ES-I3 (cell line): ENCODE measurements around the gene PTPN2.
A peak's percentile ranks its signal among the peaks of the same experiment; 100 is the strongest.
"Not testable (repeated sequence)": the region's sequence is repeated elsewhere in the genome, so short reads cannot be mapped to it uniquely, and the experiment has no call there.

ENCODE experiments used
- H3K36me3 ChIP-seq: 2 replicates; pipeline ENCODE4 v1.6.1; 2013; ENCODE audit warnings: mild to moderate bottlenecking, low read length, control low read depth, moderate library complexity; ENCODE audit not compliant: insufficient read depth
- H3K4me1 ChIP-seq: 2 replicates; pipeline ENCODE4 v1.6.1; 2013; ENCODE audit warnings: mild to moderate bottlenecking, control low read depth, low read length; ENCODE audit not compliant: insufficient read depth
- H3K9ac ChIP-seq: 2 replicates; pipeline ENCODE4 v1.6.1; 2013; ENCODE audit warnings: low read depth, mild to moderate bottlenecking, low read length, moderate library complexity
- H3K9me3 ChIP-seq: 2 replicates; pipeline ENCODE4 v1.6.1; 2013; ENCODE audit warnings: mild to moderate bottlenecking, low read length, moderate library complexity; ENCODE audit not compliant: control insufficient read depth, insufficient read depth

Gene PTPN2

GRCh38 chr18:12906773-12907172, 22.7 kb upstream of the PTPN2 start:
- no peaks in the 10 kb centered on the region for H3K9me3 ChIP-seq
- no peak overlapping the region for H3K9ac ChIP-seq
- no peaks in the 10 kb centered on the region for H3K4me1 ChIP-seq
- no peaks in the 10 kb centered on the region for H3K36me3 ChIP-seq

- no peak overlapping the region for H3K9ac ChIP-seq
- no peaks in the 10 kb centered on the region for H3K9me3 ChIP-seq
- H3K4me1 ChIP-seq: no peaks in the 10 kb centered on the region
- H3K36me3 ChIP-seq: no peaks in the 10 kb centered on the region
Observed at GRCh38 chr18:12906119-12906518, 22.1 kb upstream of the PTPN2 start.

GRCh38 chr18:12904012-12904516, 20.0 kb upstream of the PTPN2 start:
- H3K36me3 ChIP-seq: no peaks in the 10 kb centered on the region
- no peak overlapping the region for H3K9ac ChIP-seq
- no peaks in the 10 kb centered on the region for H3K9me3 ChIP-seq
- no peaks in the 10 kb centered on the region for H3K4me1 ChIP-seq

GRCh38 chr18:12901208-12901607, 17.2 kb upstream of the PTPN2 start:
- H3K36me3 ChIP-seq, H3K9me3 ChIP-seq, H3K9ac ChIP-seq, H3K4me1 ChIP-seq: not testable (repeated sequence)

- H3K36me3 ChIP-seq, H3K9me3 ChIP-seq, H3K9ac ChIP-seq, H3K4me1 ChIP-seq: not testable (repeated sequence)
Observed at GRCh38 chr18:12896784-12897333, 12.8 kb upstream of the PTPN2 start.

- Histone ChIP-seq H3K9me3 (no peaks in the 10 kb centered on the region), H3K4me1 (no peaks in the 10 kb centered on the region), H3K36me3 (no peaks in the 10 kb centered on the region), H3K9ac (no peak overlapping the region)
Observed at GRCh38 chr18:12895626-12896025, 11.6 kb upstream of the PTPN2 start.

GRCh38 chr18:12895014-12895413, 11.0 kb upstream of the PTPN2 start:
- H3K9ac ChIP-seq: no peak overlapping the region
- no peaks in the 10 kb centered on the region for H3K36me3 ChIP-seq
- no peaks in the 10 kb centered on the region for H3K9me3 ChIP-seq
- H3K4me1 ChIP-seq: no peaks in the 10 kb centered on the region

GRCh38 chr18:12891561-12891960, 7.5 kb upstream of the PTPN2 start:
- Histone ChIP-seq H3K9me3 (no peaks in the 10 kb centered on the region), H3K9ac (no peak overlapping the region), H3K36me3 (no peaks in the 10 kb centered on the region), H3K4me1 (no peaks in the 10 kb centered on the region)

GRCh38 chr18:12890964-12891363, 6.9 kb upstream of the PTPN2 start:
- Histone ChIP-seq H3K9ac (no peak overlapping the region), H3K36me3 (no peaks in the 10 kb centered on the region), H3K9me3 (no peaks in the 10 kb centered on the region), H3K4me1 (no peaks in the 10 kb centered on the region)

GRCh38 chr18:12886498-12887126, 2.6 kb upstream of the PTPN2 start:
- Histone ChIP-seq H3K9me3 (no peaks in the 10 kb centered on the region), H3K36me3 (no peaks in the 10 kb centered on the region), H3K9ac (no peak overlapping the region), H3K4me1 (peaks cover 12% of the 10 kb centered on the region)

GRCh38 chr18:12885500-12885899, 1.5 kb upstream of the PTPN2 start:
- Histone ChIP-seq H3K36me3 (no peaks in the 10 kb centered on the region), H3K9ac (no peak overlapping the region), H3K4me1 (peaks cover 21% of the 10 kb centered on the region), H3K9me3 (no peaks in the 10 kb centered on the region)

- Histone ChIP-seq H3K4me1 (peaks cover 29% of the 10 kb centered on the region), H3K9me3 (no peaks in the 10 kb centered on the region), H3K9ac (peak overlapping the region; percentile 76), H3K36me3 (no peaks in the 10 kb centered on the region)
Observed at GRCh38 chr18:12884406-12885323, 628 bp upstream of the PTPN2 start.

- Histone ChIP-seq H3K9me3 (no peaks in the 10 kb centered on the region), H3K9ac (peak overlapping the region; percentile 86), H3K36me3 (no peaks in the 10 kb centered on the region), H3K4me1 (peaks cover 32% of the 10 kb centered on the region)
Observed at GRCh38 chr18:12883372-12883683, 709 bp downstream of the PTPN2 start.

- Histone ChIP-seq H3K36me3 (no peaks in the 10 kb centered on the region), H3K9me3 (no peaks in the 10 kb centered on the region), H3K9ac (peak overlapping the region; percentile 86), H3K4me1 (peaks cover 32% of the 10 kb centered on the region)
Observed at GRCh38 chr18:12882453-12883371, 1.3 kb downstream of the PTPN2 start.
